IMR-90 (cell line): Measurements from ENCODE around the gene PLA2G2D. TPM values are rescaled to one million over a fixed set of nuclear protein-coding genes. Genes with fewer than 3 reads are reported as not detected.

Source experiments
- ATAC-seq: fragments of 200-7000 bp; cut with Tn5 transposase; 2 replicates; pipeline ENCODE4 v1.9.1; 2020; ENCODE audit warnings: low read depth, mild to moderate bottlenecking, moderate library complexity
- BruUV-seq: library from RNA; stranded (reverse); fragments of 400-500 nt; replicated peaks from 2 replicates; lab custom pipeline; 2021; lab: Mats Ljungman, UMichigan
- CTCF ChIA-PET: fragments of 300-600 bp; formaldehyde crosslinking; extraction: SDS; loops from one replicate; lab custom pipeline; 2021; ENCODE audit warnings: antibody characterized with exemption; lab: Yijun Ruan, JAX
- POLR2A ChIA-PET: fragments of 300-600 bp; sonication (Branson Sonifier 250); formaldehyde crosslinking; loops from one replicate; lab custom pipeline; 2022; ENCODE audit warnings: antibody characterized with exemption; ENCODE audit not compliant: unreplicated experiment; lab: Charles Lee
- DNase-seq: peaks from one replicate; pipeline ENCODE4 v3.0.0; 2013
- H2AFZ ChIP-seq: replicated peaks from 2 replicates; pipeline ENCODE3; 2013; ENCODE audit warnings: low read length, mild to moderate bottlenecking; ENCODE audit not compliant: poor library complexity
- H2AK5ac ChIP-seq: 2 replicates; pipeline ENCODE4 v1.6.1; 2013; ENCODE audit warnings: low read depth, low read length, inconsistent platforms
- H2AK9ac ChIP-seq: replicated peaks from 2 replicates; pipeline ENCODE3; 2013; ENCODE audit warnings: mild to moderate bottlenecking, low read depth, low read length, moderate library complexity; ENCODE audit not compliant: poor library complexity
- H2BK120ac ChIP-seq: 2 replicates; pipeline ENCODE4 v1.6.1; 2013; ENCODE audit warnings: low read depth, low read length, inconsistent platforms
- H2BK15ac ChIP-seq: 3 replicates; pipeline ENCODE4 v1.6.1; 2013; ENCODE audit warnings: low read depth, low read length, inconsistent platforms
- H2BK20ac ChIP-seq: 2 replicates; pipeline ENCODE4 v1.6.1; 2013; ENCODE audit warnings: low read depth, mild to moderate bottlenecking, inconsistent platforms, low read length, moderate library complexity
- H2BK5ac ChIP-seq: 2 replicates; pipeline ENCODE4 v1.6.1; 2013; ENCODE audit warnings: mild to moderate bottlenecking, low read depth, low read length, inconsistent platforms; ENCODE audit not compliant: poor library complexity, severe bottlenecking
- H3K14ac ChIP-seq: replicated peaks from 2 replicates; pipeline ENCODE4 v1.6.1; 2013; ENCODE audit warnings: low read depth, low read length, inconsistent platforms
- H3K18ac ChIP-seq: 2 replicates; pipeline ENCODE4 v1.6.1; 2013; ENCODE audit warnings: low read depth, low read length, control low read depth
- H3K23ac ChIP-seq: 2 replicates; pipeline ENCODE4 v1.6.1; 2013; ENCODE audit warnings: low read depth, low read length, inconsistent platforms
- H3K27ac ChIP-seq: 2 replicates; pipeline ENCODE4 v1.5.1; 2013; ENCODE audit warnings: mild to moderate bottlenecking, control low read depth, low read length; ENCODE audit not compliant: insufficient read depth
- H3K27me3 ChIP-seq: 2 replicates; pipeline ENCODE4 v1.6.1; 2013; ENCODE audit warnings: low read length; ENCODE audit not compliant: control insufficient read depth, insufficient read depth
- H3K36me3 ChIP-seq: 2 replicates; pipeline ENCODE4 v1.6.1; 2013; ENCODE audit warnings: low read length, mixed read lengths; ENCODE audit not compliant: control insufficient read depth, insufficient read depth
- H3K4ac ChIP-seq: 2 replicates; pipeline ENCODE4 v1.6.1; 2013; ENCODE audit warnings: low read depth, low read length, inconsistent platforms
- H3K4me1 ChIP-seq: 2 replicates; pipeline ENCODE4 v1.6.1; 2013; ENCODE audit warnings: low read length, mixed read lengths; ENCODE audit not compliant: control insufficient read depth, insufficient read depth
- H3K4me2 ChIP-seq: 2 replicates; pipeline ENCODE4 v1.6.1; 2013; ENCODE audit warnings: low read depth, mild to moderate bottlenecking, control low read depth, low read length, moderate library complexity
- H3K4me3 ChIP-seq: 2 replicates; pipeline ENCODE4 v1.5.1; 2013; ENCODE audit warnings: low read depth, mild to moderate bottlenecking, control low read depth, low read length, moderate library complexity; ENCODE audit not compliant: insufficient read depth
- H3K56ac ChIP-seq: 2 replicates; pipeline ENCODE4 v1.6.1; 2013; ENCODE audit warnings: low read length, inconsistent platforms; ENCODE audit not compliant: insufficient read depth; ENCODE audit errors: extremely low read depth
- H3K79me1 ChIP-seq, 2 experiments: 2 replicates each; pipeline ENCODE4 v1.6.1; 2013; ENCODE audit warnings: low read length in 2 of 2, inconsistent platforms in 1 of 2, low read depth in 1 of 2
- H3K9ac ChIP-seq: 2 replicates; pipeline ENCODE4 v1.6.1; 2013; ENCODE audit warnings: low read depth, low read length, control low read depth
- H3K9me1 ChIP-seq: 2 replicates; pipeline ENCODE4 v1.6.1; 2013; ENCODE audit warnings: low read length, inconsistent platforms; ENCODE audit not compliant: insufficient read depth
- H3K9me3 ChIP-seq: 2 replicates; pipeline ENCODE4 v1.6.1; 2013; ENCODE audit warnings: low read length; ENCODE audit not compliant: control insufficient read depth, insufficient read depth
- H4K20me1 ChIP-seq: 2 replicates; pipeline ENCODE4 v1.6.1; 2013; ENCODE audit warnings: low read length, inconsistent platforms; ENCODE audit not compliant: insufficient read depth
- H4K5ac ChIP-seq: 2 replicates; pipeline ENCODE4 v1.6.1; 2013; ENCODE audit warnings: mild to moderate bottlenecking, low read depth, low read length, control low read depth
- H4K8ac ChIP-seq, 2 experiments: 2 replicates each; pipeline ENCODE4 v1.6.1; 2013; ENCODE audit warnings: low read depth in 2 of 2, low read length in 2 of 2, control low read depth in 1 of 2, inconsistent platforms in 1 of 2
- H4K91ac ChIP-seq: 2 replicates; pipeline ENCODE4 v1.6.1; 2013; ENCODE audit warnings: low read depth, low read length, inconsistent platforms; ENCODE audit not compliant: insufficient read depth
- CEBPB ChIP-seq: IDR thresholded peaks from 2 replicates; pipeline ENCODE4 v1.6.1; 2012; ENCODE audit warnings: low read depth, low read length, improper control_type of control experiment
- CHD1 ChIP-seq: IDR thresholded peaks from 2 replicates; pipeline ENCODE4 v1.6.1; 2012; ENCODE audit warnings: low read depth, low read length, improper control_type of control experiment
- POLR2A ChIP-seq: IDR thresholded peaks from 2 replicates; pipeline ENCODE4 v1.6.1; 2012; ENCODE audit warnings: mild to moderate bottlenecking, low read depth, low read length
- SMC3 ChIP-seq: fragments of 150-350 bp; IDR thresholded peaks from 2 replicates; pipeline ENCODE4 v1.6.1; 2016; ENCODE audit warnings: low read depth, mild to moderate bottlenecking, antibody characterized with exemption, low read length, moderate library complexity
- WGBS, 2 experiments: methylation state at CpG; one replicate each; pipeline versions ENCODE4 v1.1.5 to v1.1.7; 2013; ENCODE audit warnings: missing lambda C conversion rate in 2 of 2; ENCODE audit not compliant: insufficient read length in 1 of 2; ENCODE audit errors: extremely low coverage in 2 of 2; 5-methylcytosine and 5-hydroxymethylcytosine counted together
- dilution Hi-C: fragments of 300-500 bp; cut with HindIII; formaldehyde crosslinking; loops from one replicate; pipeline ENCODE4 v1.14.3; 2018; ENCODE audit warnings: low sequenced_read_pairs; ENCODE audit not compliant: unreplicated experiment
- in situ Hi-C: fragments of 300-500 bp; cut with MboI; formaldehyde crosslinking; loops from 3 replicates; pipeline ENCODE4 v1.14.3; 2019; ENCODE audit warnings: low sequenced_read_pairs, inconsistent platforms, mixed read lengths
- intact Hi-C: fragments of 100-400 bp; cut with micrococcal nuclease; formaldehyde crosslinking; loops from 2 replicates; pipeline ENCODE4 v1.10.0; 2022
- polyA plus RNA-seq, 3 experiments: library from polyadenylated mRNA; depleted of rRNA; stranded (reverse); fragments of >200 nt; gene quantifications; 2 replicates each; pipeline ENCODE4 v1.2.3, GENCODE V29; 2012; ENCODE audit warnings: low replicate concordance in 1 of 3
- total RNA-seq: library from RNA; depleted of rRNA; stranded (reverse); fragments of >200 nt; gene quantifications from 2 replicates; pipeline ENCODE4 v1.2.3, GENCODE V29; 2012

The PLA2G2D gene
- total and polyA plus RNA-seq, 2 of the 4 experiments (the other 2 are of a cell fraction) = not detected

- Histone ChIP-seq H2AFZ (no peak overlapping the region), H3K9ac (no peak overlapping the region), H3K4me3 (no peak overlapping the region), H2BK20ac (no peak overlapping the region), H3K27ac (no peak overlapping the region), H2BK5ac (no peak overlapping the region), H2AK9ac (no peak overlapping the region), H3K4me2 (no peak overlapping the region), H4K91ac (no peak overlapping the region), H2BK120ac (no peak overlapping the region), H3K36me3 (no peaks in the 10 kb centered on the region), H3K9me1 (no peaks in the 10 kb centered on the region), H3K4ac (no peak overlapping the region), H3K27me3 (peaks cover 33% of the 10 kb centered on the region), H3K4me1 (no peaks in the 10 kb centered on the region), H3K14ac (no peak overlapping the region), H3K9me3 (no peaks in the 10 kb centered on the region), H2BK15ac (no peak overlapping the region), H2AK5ac (no peak overlapping the region), H3K23ac (no peak overlapping the region), H3K79me1 (no peaks in the 10 kb centered on the region), H4K5ac (no peak overlapping the region), H3K56ac (no peak overlapping the region), H4K8ac (no peak overlapping the region), H4K20me1 (no peaks in the 10 kb centered on the region), H3K18ac (no peak overlapping the region)
- DNase-seq (no peak), ATAC-seq (no peak)
- dilution Hi-C loops (no loop called here), intact Hi-C loops (no loop called here), in situ Hi-C loops (no loop called here)
- no peak for TF ChIP-seq POLR2A
- no peak for TF ChIP-seq CEBPB
- TF ChIP-seq SMC3 = no peak
- no peak for TF ChIP-seq CHD1
- BruUV-seq = no TSS peak
- CTCF ChIA-PET = no interaction called here
- WGBS, 2 experiments = no CpG with 5 or more reads among the region's 2 CpGs
- POLR2A ChIA-PET = no interaction called here
These were observed 36.6 kb downstream of the PLA2G2D start for GRCh38 chr1:20082772-20083171.
